GM12878 (cell line): Measurements from ENCODE around the gene GZMB. TPM values are rescaled to one million over a fixed set of nuclear protein-coding genes. Genes with fewer than 3 reads are reported as not detected.

ENCODE experiments used
- ATF3 ChIP-seq: IDR thresholded peaks from 2 replicates; pipeline ENCODE4 v1.6.1; 2011; ENCODE audit warnings: low read depth, mild to moderate bottlenecking, low read length, moderate library complexity, borderline replicate concordance; ENCODE audit errors: extremely low read depth
- CEBPB ChIP-seq, 2 experiments: fragments of 150-350 bp in 1 of 2; IDR thresholded peaks; 2 replicates each; pipeline ENCODE4 v1.6.1; 2012 to 2014; ENCODE audit warnings: low read depth in 2 of 2, low read length in 2 of 2, borderline replicate concordance in 1 of 2, inconsistent platforms in 1 of 2
- CHD1 ChIP-seq: IDR thresholded peaks from 2 replicates; pipeline ENCODE4 v1.6.1; 2012; ENCODE audit warnings: low read depth, low read length, improper control_type of control experiment
- GATAD2B ChIP-seq: fragments of 450-650 bp; conservative IDR thresholded peaks from 2 replicates; pipeline ENCODE4 v1.6.1; 2017; ENCODE audit warnings: low read depth, mild to moderate bottlenecking, moderate library complexity
- ZNF384 ChIP-seq: IDR thresholded peaks from 2 replicates; pipeline ENCODE4 v1.6.1; 2012; ENCODE audit warnings: low read depth, mild to moderate bottlenecking, low read length, improper control_type of control experiment, borderline replicate concordance
- polyA plus RNA-seq, 11 experiments: library from polyadenylated mRNA; depleted of rRNA in 4 of 11; unstranded in 6 of 11; stranded (reverse) in 5 of 11; fragments of >200 nt; fragmentation: Nextera tagmentation in 4 of 11; fragmentation: Illumina TruSeq in 1 of 11; extraction: Ambion mirVana in 4 of 11; extraction: Trizol in 1 of 11; gene quantifications; 1 replicate in 1 of 11; 2 replicates in 10 of 11; pipeline versions ENCODE4 v1.2.1 to v1.2.3, GENCODE V29; 2011 to 2016; ENCODE audit warnings: inconsistent platforms in 2 of 11, missing spikeins in 2 of 11, low read depth in 1 of 11
- total RNA-seq, 4 experiments: library from RNA; depleted of rRNA in 3 of 4; stranded (reverse); fragments of >200 nt in 3 of 4; fragmentation: Illumina TruSeq in 1 of 4; extraction: Trizol in 1 of 4; gene quantifications; 2 replicates each; pipeline versions ENCODE4 v1.2.1 to v1.2.3, GENCODE V29; 2013 to 2021
- TF ChIP-seq, protein P1 (sequence below): fragments of 450-650 bp; IDR thresholded peaks from 2 replicates; pipeline ENCODE4 v1.6.1; 2014; ENCODE audit warnings: mild to moderate bottlenecking
- TF ChIP-seq, protein P2 (sequence below): fragments of 450-650 bp; formaldehyde crosslinking; IDR thresholded peaks from 2 replicates; pipeline ENCODE4 v1.4.0; 2020; ENCODE audit warnings: mild to moderate bottlenecking, moderate library complexity

GZMB gene
- total and polyA plus RNA-seq, 10 of the 15 experiments (the other 5 are each of a cell fraction or from before 2014, with no cell fraction given): 0.19 to 0.87 (median 0.38) TPM; not detected in 7

DNA sequence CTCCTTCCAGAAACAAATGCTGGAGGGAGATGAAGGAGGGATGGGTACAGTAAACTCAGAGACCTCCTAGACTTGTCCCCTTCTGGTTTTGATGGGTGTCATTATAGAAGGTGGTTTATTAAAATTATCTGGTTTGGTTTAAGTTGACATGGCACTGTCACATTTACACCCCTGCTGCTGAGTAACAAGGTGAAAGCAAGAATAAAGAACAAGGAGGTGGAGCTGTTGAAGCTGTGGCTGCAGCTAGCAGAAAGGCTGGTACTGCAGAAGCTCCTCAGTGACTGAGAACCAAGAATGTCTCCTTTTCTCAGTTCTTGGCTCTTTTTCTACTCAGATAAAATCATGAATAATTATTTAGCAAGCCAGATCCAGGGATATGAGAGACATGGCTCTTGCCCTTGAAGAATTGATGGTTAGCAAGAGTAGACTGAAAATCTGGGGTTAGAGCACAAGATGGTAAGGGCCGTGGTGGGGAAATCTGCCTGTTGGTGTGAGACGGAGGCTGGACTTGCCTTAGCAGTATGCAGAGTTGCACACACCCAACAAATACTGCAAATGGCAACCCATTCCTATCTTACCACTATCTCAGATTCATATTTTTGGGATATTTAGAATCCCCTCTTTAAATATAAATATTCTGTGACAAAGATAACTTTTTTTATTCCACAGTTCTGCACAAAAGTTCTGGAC is 24.2 kb downstream of the GZMB start, which contains the start of gene GZMH (continued):
- TF ChIP-seq CEBPB (IDR thresholded peaks at IDR 0.05; ENCODE audit: borderline replicate concordance in 1 of 2, low read depth in 2 of 2, low read length in 2 of 2) (no peak), GATAD2B (no peak), ATF3 (no peak), ZNF384 (no peak), CHD1 (no peak)
- TF ChIP-seq, protein P1, sequence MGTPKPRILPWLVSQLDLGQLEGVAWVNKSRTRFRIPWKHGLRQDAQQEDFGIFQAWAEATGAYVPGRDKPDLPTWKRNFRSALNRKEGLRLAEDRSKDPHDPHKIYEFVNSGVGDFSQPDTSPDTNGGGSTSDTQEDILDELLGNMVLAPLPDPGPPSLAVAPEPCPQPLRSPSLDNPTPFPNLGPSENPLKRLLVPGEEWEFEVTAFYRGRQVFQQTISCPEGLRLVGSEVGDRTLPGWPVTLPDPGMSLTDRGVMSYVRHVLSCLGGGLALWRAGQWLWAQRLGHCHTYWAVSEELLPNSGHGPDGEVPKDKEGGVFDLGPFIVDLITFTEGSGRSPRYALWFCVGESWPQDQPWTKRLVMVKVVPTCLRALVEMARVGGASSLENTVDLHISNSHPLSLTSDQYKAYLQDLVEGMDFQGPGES: no peak
- TF ChIP-seq, protein P2, sequence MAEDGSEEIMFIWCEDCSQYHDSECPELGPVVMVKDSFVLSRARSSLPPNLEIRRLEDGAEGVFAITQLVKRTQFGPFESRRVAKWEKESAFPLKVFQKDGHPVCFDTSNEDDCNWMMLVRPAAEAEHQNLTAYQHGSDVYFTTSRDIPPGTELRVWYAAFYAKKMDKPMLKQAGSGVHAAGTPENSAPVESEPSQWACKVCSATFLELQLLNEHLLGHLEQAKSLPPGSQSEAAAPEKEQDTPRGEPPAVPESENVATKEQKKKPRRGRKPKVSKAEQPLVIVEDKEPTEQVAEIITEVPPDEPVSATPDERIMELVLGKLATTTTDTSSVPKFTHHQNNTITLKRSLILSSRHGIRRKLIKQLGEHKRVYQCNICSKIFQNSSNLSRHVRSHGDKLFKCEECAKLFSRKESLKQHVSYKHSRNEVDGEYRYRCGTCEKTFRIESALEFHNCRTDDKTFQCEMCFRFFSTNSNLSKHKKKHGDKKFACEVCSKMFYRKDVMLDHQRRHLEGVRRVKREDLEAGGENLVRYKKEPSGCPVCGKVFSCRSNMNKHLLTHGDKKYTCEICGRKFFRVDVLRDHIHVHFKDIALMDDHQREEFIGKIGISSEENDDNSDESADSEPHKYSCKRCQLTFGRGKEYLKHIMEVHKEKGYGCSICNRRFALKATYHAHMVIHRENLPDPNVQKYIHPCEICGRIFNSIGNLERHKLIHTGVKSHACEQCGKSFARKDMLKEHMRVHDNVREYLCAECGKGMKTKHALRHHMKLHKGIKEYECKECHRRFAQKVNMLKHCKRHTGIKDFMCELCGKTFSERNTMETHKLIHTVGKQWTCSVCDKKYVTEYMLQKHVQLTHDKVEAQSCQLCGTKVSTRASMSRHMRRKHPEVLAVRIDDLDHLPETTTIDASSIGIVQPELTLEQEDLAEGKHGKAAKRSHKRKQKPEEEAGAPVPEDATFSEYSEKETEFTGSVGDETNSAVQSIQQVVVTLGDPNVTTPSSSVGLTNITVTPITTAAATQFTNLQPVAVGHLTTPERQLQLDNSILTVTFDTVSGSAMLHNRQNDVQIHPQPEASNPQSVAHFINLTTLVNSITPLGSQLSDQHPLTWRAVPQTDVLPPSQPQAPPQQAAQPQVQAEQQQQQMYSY (CRISPR knock-in tag): no peak
